Measurements from ENCODE around the gene SND1. TPM values are rescaled to one million over a fixed set of nuclear protein-coding genes. Genes with fewer than 3 reads are reported as not detected.

SND1 gene
- total RNA-seq, 4 donors from 2014 or later: 70.8 to 141 (median 85.7) TPM

DNA sequence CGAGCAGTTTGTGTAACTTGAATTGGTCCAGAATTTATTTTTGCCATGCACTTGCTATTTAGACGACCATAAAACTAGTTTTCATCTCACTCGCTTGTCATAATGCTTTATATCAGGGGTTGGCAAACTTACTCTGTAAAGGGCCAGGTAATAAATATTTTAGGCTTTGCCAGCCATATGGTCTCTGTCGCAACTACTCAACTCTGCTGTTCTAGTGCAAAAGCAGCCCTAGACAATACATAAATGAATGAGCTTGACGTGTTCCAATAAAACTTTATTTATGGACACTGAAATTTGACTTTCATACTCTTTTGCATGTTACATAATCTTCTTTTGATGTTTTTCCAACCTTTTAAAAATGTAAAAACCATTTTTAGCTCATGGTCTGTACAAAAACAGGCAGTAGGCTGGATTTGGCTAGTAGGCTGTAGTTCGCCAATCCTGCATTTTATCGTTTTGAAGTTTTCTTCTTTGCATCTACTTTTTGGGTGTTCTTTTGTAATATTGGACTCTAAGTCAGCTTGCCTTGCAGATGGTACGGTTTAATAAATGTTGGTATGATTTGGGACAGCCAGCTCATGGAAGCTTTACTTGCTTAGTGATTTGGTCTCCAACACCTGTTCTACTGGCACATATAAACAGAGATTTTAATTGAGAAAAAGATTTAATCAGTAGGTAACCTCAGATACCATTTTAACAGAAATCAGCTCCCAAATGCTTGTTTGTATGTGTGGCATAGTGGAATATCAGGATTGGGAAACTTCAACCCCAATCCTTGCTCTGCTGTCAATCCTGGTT, 25.6 kb downstream of the SND1 start:
- 91 to 95% methylated on average over 8 of the region's 8 CpGs for WGBS, 2 donors
- TF ChIP-seq POLR2A (IDR thresholded peaks at IDR 0.05): no peak
- no peak for TF ChIP-seq CTCF (IDR thresholded peaks at IDR 0.05)
- no peak for TF ChIP-seq EP300 (IDR thresholded peaks at IDR 0.05)
- Histone ChIP-seq H3K9me3 (peaks cover 0 to 10% (median 0%) of the 10 kb centered on the region in 4 donors), H3K4me1 (peaks cover 0 to 33% (median 3%) of the 10 kb centered on the region in 4 donors), H3K36me3 (peaks cover 0 to 25% (median 6%) of the 10 kb centered on the region in 3 donors), H3K4me3 (no peak overlapping the region), H3K27me3 (no peaks in the 10 kb centered on the region), H3K27ac (no peak overlapping the region)
- no peak for DNase-seq (ENCODE audit: low spot score in 2 of 2)

DNA sequence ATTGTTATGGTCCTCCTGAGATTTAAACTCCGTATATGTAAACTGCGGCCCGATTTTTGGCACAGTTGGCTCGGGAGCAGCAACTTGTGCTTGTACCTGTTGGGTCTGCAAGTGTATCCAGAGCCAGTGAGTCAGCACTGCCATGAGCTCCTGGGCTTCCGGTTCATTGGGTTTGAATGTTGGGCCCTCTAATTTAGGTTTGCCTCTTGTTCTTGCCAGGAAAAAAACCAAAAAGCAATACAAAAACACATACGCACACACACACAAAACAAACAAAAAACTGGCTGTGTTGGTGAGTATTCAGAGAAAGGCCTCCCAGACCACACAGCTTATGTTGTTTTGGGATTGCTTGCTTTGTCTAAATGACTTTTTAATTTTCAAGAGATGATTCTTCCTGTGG, 26.3 kb downstream of the SND1 start:
- DNase-seq (ENCODE audit: low spot score in 2 of 2): no peak
- TF ChIP-seq CTCF (IDR thresholded peaks at IDR 0.05) (no peak), EP300 (IDR thresholded peaks at IDR 0.05) (no peak), POLR2A (IDR thresholded peaks at IDR 0.05) (no peak)

GRCh38 chr7:127678947-127679346, 27.0 kb downstream of the SND1 start:
- Histone ChIP-seq H3K36me3 (peaks cover 0 to 25% (median 6%) of the 10 kb centered on the region in 3 donors), H3K9me3 (peaks cover 0 to 10% (median 0%) of the 10 kb centered on the region in 4 donors), H3K27ac (no peak overlapping the region), H3K4me1 (peaks cover 0 to 31% (median under 1%) of the 10 kb centered on the region in 4 donors), H3K4me3 (no peak overlapping the region), H3K27me3 (no peaks in the 10 kb centered on the region)
- WGBS, 2 donors: 86 to 88% methylated on average over 3 of the region's 3 CpGs
- no peak for TF ChIP-seq POLR2A (IDR thresholded peaks at IDR 0.05)
- no peak for TF ChIP-seq EP300 (IDR thresholded peaks at IDR 0.05)
- TF ChIP-seq CTCF (IDR thresholded peaks at IDR 0.05): no peak
- DNase-seq (ENCODE audit: low spot score in 2 of 2): no peak

More for the DNA sequence above, 26.3 kb downstream of the SND1 start:
- H3K27me3 ChIP-seq: no peaks in the 10 kb centered on the region
- H3K4me3 ChIP-seq: no peak overlapping the region
- peaks cover 0 to 10% (median 0%) of the 10 kb centered on the region in 4 donors for H3K9me3 ChIP-seq
- H3K36me3 ChIP-seq: peaks cover 0 to 25% (median 6%) of the 10 kb centered on the region in 3 donors
- H3K27ac ChIP-seq: no peak overlapping the region
- peaks cover 0 to 32% (median 2%) of the 10 kb centered on the region in 4 donors for H3K4me1 ChIP-seq
- WGBS, 2 donors: 68 to 72% methylated on average over 6 of the region's 6 CpGs

DNA sequence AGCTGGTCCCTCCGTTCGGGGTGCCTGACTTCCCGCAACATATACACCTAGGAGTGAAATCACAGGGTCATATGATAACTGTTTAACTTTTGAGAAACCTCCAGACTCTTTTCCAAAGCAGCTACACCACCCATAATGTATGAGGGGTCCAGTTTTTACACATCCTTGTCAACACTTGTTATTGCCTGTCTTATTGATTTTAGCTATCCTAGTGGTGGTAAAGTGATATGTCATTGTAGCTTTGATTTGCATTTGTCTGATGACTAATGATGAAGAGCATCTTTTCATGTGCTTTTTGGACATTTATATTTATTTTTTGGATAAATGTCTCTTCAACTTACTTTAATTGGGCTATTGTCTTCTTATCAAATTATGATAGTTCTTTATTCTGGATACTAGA, 29.0 kb downstream of the SND1 start:
- peaks cover 0 to 10% (median 0%) of the 10 kb centered on the region in 4 donors for H3K9me3 ChIP-seq
- no peak for DNase-seq (ENCODE audit: low spot score in 2 of 2)
- TF ChIP-seq CTCF (IDR thresholded peaks at IDR 0.05): no peak
- no peak for TF ChIP-seq EP300 (IDR thresholded peaks at IDR 0.05)
- TF ChIP-seq POLR2A (IDR thresholded peaks at IDR 0.05): no peak
- H3K4me3 ChIP-seq: no peak overlapping the region
- no peaks in the 10 kb centered on the region for H3K27me3 ChIP-seq
- H3K36me3 ChIP-seq: peaks cover 0 to 26% (median 6%) of the 10 kb centered on the region in 3 donors
- WGBS, 2 donors: 87 to 92% methylated on average over 3 of the region's 3 CpGs
- peaks cover 0 to 25% (median 4%) of the 10 kb centered on the region in 4 donors for H3K4me1 ChIP-seq
- H3K27ac ChIP-seq: no peak overlapping the region

- Histone ChIP-seq H3K27ac (no peak overlapping the region), H3K27me3 (no peaks in the 10 kb centered on the region), H3K4me3 (no peak overlapping the region), H3K36me3 (peaks cover 0 to 32% (median 6%) of the 10 kb centered on the region in 3 donors), H3K4me1 (peaks cover 0 to 25% (median 4%) of the 10 kb centered on the region in 4 donors), H3K9me3 (peaks cover 0 to 10% (median 0%) of the 10 kb centered on the region in 4 donors)
- TF ChIP-seq CTCF (IDR thresholded peaks at IDR 0.05) (no peak), POLR2A (IDR thresholded peaks at IDR 0.05) (no peak), EP300 (IDR thresholded peaks at IDR 0.05) (no peak)
- WGBS, 2 donors: 73 to 89% methylated on average over 2 of the region's 2 CpGs
- no peak for DNase-seq (ENCODE audit: low spot score in 2 of 2)
Observed at GRCh38 chr7:127682140-127682539, 30.1 kb downstream of the SND1 start.
